Ishikawa (cell line): Measurements from ENCODE around the gene AIF1L.

Experiments used
- EP300 ChIP-seq: IDR thresholded peaks from 2 replicates; pipeline ENCODE4 v1.6.1; 2012; ENCODE audit warnings: borderline replicate concordance
- REST ChIP-seq: IDR thresholded peaks from 2 replicates; pipeline ENCODE4 v1.6.1; 2012; ENCODE audit warnings: low read depth, mild to moderate bottlenecking
- TCF12 ChIP-seq: IDR thresholded peaks from 2 replicates; pipeline ENCODE4 v1.6.1; 2012; ENCODE audit warnings: low read depth
- USF1 ChIP-seq: IDR thresholded peaks from 2 replicates; pipeline ENCODE4 v1.6.1; 2012
- YY1 ChIP-seq: IDR thresholded peaks from 2 replicates; pipeline ENCODE4 v1.6.1; 2012; ENCODE audit warnings: low read depth

DNA sequence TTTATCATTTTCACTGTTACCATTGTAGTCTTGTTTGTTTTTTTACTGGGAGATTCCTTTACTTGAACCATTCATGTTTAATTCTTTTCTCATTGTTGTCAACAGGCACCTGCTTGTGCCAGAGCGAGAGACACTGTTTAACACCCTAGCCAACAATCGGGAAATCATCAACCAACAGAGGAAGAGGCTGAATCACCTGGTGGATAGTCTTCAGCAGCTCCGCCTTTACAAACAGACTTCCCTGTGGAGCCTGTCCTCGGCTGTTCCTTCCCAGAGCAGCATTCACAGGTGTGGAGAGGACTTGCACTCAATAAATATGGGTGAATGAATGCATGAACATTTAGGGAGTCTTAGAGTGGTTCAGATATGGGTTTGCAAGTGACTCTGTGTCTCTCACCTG, 66.6 kb downstream of the AIF1L start:
- TF ChIP-seq EP300 (no peak), TCF12 (no peak), YY1 (no peak), REST (no peak), USF1 (no peak)
